ENCODE measurements around the gene SRSF3.
"Not testable (repeated sequence)": the region's sequence is repeated elsewhere in the genome, so short reads cannot be mapped to it uniquely, and the experiment has no call there.

SRSF3 gene

GRCh38 chr6:36576578-36576977, 17.6 kb upstream of the SRSF3 start:
- DNase-seq = no peak

GRCh38 chr6:36577301-36577700, 16.9 kb upstream of the SRSF3 start:
- no peak for DNase-seq

GRCh38 chr6:36578030-36578429, 16.1 kb upstream of the SRSF3 start:
- no peak for DNase-seq

- no peak for DNase-seq
Measured at GRCh38 chr6:36578431-36578830, 15.7 kb upstream of the SRSF3 start.

GRCh38 chr6:36580184-36580526, 14.0 kb upstream of the SRSF3 start:
- no peak for DNase-seq

GRCh38 chr6:36581716-36582115, 12.4 kb upstream of the SRSF3 start:
- DNase-seq = no peak

- DNase-seq = no peak
Measured at GRCh38 chr6:36586606-36587005, 7.6 kb upstream of the SRSF3 start.

- not testable (repeated sequence) for DNase-seq
Measured at GRCh38 chr6:36589025-36589400, 5.1 kb upstream of the SRSF3 start.

GRCh38 chr6:36590237-36590636, 3.9 kb upstream of the SRSF3 start:
- DNase-seq = no peak

- DNase-seq = no peak
Measured at GRCh38 chr6:36592221-36592655, 1.9 kb upstream of the SRSF3 start.

- no peak for DNase-seq
Measured at GRCh38 chr6:36593569-36594028, 563 bp upstream of the SRSF3 start.

GRCh38 chr6:36594816-36595643, 868 bp downstream of the SRSF3 start:
- no peak for DNase-seq

- no peak for DNase-seq
Measured at GRCh38 chr6:36596356-36596755, 2.2 kb downstream of the SRSF3 start.

- no peak for DNase-seq
Measured at GRCh38 chr6:36597775-36598174, 3.6 kb downstream of the SRSF3 start.

- DNase-seq = no peak
Measured at GRCh38 chr6:36598326-36598725, 4.2 kb downstream of the SRSF3 start.

- no peak for DNase-seq
Measured at GRCh38 chr6:36598739-36599318, 4.7 kb downstream of the SRSF3 start.

GRCh38 chr6:36599791-36600209, 5.6 kb downstream of the SRSF3 start:
- DNase-seq = no peak

- DNase-seq = no peak
Measured at GRCh38 chr6:36600564-36601146, 6.5 kb downstream of the SRSF3 start.

- DNase-seq = not testable (repeated sequence)
Measured at GRCh38 chr6:36601818-36602217, 7.7 kb downstream of the SRSF3 start.

- DNase-seq = no peak
Measured at GRCh38 chr6:36603222-36604089, 9.3 kb downstream of the SRSF3 start.

- no peak for DNase-seq
Measured at GRCh38 chr6:36604090-36605060, 10.2 kb downstream of the SRSF3 start.

- no peak for DNase-seq
Measured at GRCh38 chr6:36605143-36605542, 11.0 kb downstream of the SRSF3 start.

Measured in GOT3 (cell line).